Measurements from ENCODE around the gene NKAIN2. TPM values are rescaled to one million over a fixed set of nuclear protein-coding genes. Genes with fewer than 3 reads are reported as not detected.

NKAIN2 gene
- total and polyA plus RNA-seq, 9 of the 15 experiments (the other 6 are each of a cell fraction or from before 2014, with no cell fraction given), result not detected

DNA sequence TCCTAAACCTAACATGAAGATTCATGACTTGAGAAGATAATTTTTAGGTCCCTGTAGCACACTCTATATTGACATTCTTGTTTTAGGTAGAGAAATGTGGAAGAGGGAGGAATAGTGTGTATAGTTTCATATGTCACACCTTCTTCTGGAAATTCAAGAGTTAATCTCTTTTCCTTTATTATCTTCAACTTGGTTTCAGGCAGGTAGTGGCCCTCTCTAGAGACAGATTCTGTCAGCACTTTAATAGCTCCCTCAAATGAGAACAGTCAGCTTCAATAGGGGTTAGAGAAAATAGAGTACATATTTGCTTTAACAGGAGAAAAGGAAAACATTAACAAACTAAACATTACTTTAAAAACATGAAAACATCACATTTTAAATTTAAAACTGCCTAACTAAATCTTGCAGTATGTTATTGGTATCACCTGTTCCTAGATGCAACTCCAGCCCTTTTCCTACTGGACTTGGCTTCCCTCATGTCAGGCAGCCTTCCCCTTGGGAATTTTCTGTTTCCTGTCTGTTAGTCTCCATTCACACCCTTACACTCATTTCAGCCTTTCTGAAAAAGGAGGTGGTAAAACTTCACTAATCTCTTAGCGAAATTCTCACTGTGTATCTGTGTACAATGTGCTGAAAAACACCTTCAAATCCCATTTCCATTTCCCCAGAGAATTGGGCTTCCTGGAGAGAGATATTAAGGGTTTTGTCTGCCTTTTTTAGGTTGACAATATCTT is 966.3 kb downstream of the NKAIN2 start:
- TF ChIP-seq TCFL5 (CRISPR knock-in tag; conservative IDR thresholded peaks at IDR 0.05) (no peak), EHMT2 (IDR thresholded peaks at IDR 0.05) (no peak), ZKSCAN3 (CRISPR knock-in tag; IDR thresholded peaks at IDR 0.05) (no peak), ZNF408 (CRISPR knock-in tag; IDR thresholded peaks at IDR 0.05; ENCODE audit: low read depth) (no peak)
- TF ChIP-seq, protein P1, sequence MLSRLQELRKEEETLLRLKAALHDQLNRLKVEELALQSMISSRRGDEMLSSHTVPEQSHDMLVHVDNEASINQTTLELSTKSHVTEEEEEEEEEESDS (CRISPR knock-in tag; IDR thresholded peaks at IDR 0.05), result no peak
- TF ChIP-seq, protein P2, sequence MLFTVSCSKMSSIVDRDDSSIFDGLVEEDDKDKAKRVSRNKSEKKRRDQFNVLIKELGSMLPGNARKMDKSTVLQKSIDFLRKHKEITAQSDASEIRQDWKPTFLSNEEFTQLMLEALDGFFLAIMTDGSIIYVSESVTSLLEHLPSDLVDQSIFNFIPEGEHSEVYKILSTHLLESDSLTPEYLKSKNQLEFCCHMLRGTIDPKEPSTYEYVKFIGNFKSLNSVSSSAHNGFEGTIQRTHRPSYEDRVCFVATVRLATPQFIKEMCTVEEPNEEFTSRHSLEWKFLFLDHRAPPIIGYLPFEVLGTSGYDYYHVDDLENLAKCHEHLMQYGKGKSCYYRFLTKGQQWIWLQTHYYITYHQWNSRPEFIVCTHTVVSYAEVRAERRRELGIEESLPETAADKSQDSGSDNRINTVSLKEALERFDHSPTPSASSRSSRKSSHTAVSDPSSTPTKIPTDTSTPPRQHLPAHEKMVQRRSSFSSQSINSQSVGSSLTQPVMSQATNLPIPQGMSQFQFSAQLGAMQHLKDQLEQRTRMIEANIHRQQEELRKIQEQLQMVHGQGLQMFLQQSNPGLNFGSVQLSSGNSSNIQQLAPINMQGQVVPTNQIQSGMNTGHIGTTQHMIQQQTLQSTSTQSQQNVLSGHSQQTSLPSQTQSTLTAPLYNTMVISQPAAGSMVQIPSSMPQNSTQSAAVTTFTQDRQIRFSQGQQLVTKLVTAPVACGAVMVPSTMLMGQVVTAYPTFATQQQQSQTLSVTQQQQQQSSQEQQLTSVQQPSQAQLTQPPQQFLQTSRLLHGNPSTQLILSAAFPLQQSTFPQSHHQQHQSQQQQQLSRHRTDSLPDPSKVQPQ (CRISPR knock-in tag; IDR thresholded peaks at IDR 0.05; ENCODE audit: borderline replicate concordance), result no peak
- TF ChIP-seq, protein P3, sequence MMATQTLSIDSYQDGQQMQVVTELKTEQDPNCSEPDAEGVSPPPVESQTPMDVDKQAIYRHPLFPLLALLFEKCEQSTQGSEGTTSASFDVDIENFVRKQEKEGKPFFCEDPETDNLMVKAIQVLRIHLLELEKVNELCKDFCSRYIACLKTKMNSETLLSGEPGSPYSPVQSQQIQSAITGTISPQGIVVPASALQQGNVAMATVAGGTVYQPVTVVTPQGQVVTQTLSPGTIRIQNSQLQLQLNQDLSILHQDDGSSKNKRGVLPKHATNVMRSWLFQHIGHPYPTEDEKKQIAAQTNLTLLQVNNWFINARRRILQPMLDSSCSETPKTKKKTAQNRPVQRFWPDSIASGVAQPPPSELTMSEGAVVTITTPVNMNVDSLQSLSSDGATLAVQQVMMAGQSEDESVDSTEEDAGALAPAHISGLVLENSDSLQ (IDR thresholded peaks at IDR 0.05), result no peak
- H3K4me3 ChIP-seq, result no peak overlapping the region
- H4K20me1 ChIP-seq (replicated peaks; ENCODE audit: control insufficient read depth, insufficient read depth, low read length), result no peaks in the 10 kb centered on the region
- ChIA-PET CTCF (ENCODE audit: low intra/inter-chr PET ratio) (interaction anchor here (0.5 to 0.6 kb wide), 2 partner anchors 503 to 635 kb away, joined by 4 read pairs; no protein-coding TSS in a partner anchor), POLR2A (no interaction called here)
- DNase-seq (ENCODE audit: extremely low read depth in 1 of 4, low spot score in 3 of 4), result no peak
- H3K4me2 ChIP-seq (ENCODE audit: insufficient read depth, low read length), result no peak overlapping the region
- in situ Hi-C loops (cut with MboI), result no loop called here
- WGBS (ENCODE audit: insufficient coverage, low coverage, missing lambda C conversion rate), result 0% methylated on average over 1 of the region's 1 CpG
- intact Hi-C loops (cut with micrococcal nuclease), result no loop called here
- no peaks in the 10 kb centered on the region for H3K36me3 ChIP-seq (ENCODE audit: control insufficient read depth, insufficient read depth, low read length)
- no peaks in the 10 kb centered on the region for H3K9me3 ChIP-seq (replicated peaks; ENCODE audit: control insufficient read depth, insufficient read depth, low read depth, low read length)
- FAIRE-seq, result no peak
- no peak for ATAC-seq
- no peak overlapping the region for H3K27ac ChIP-seq (ENCODE audit: extremely low read depth, low read depth, low read length)
- H3K79me2 ChIP-seq (ENCODE audit: control insufficient read depth, insufficient read depth, low read length), result no peaks in the 10 kb centered on the region
- H3K27me3 ChIP-seq (ENCODE audit: control insufficient read depth in 2 of 2, insufficient read depth in 2 of 2, low read length in 2 of 2), result no peaks in the 10 kb centered on the region
- no peak overlapping the region for H3K9ac ChIP-seq (ENCODE audit: insufficient read depth in 1 of 2, low read depth in 2 of 2, low read length in 2 of 2)
- no peaks in the 10 kb centered on the region for H3K4me1 ChIP-seq (replicated peaks in 1 of 2; ENCODE audit: control insufficient read depth in 2 of 2, insufficient read depth in 2 of 2, low read length in 2 of 2)
- no TSS peak for BruUV-seq (replicated peaks)
- no peaks in the 10 kb centered on the region for H3K9me1 ChIP-seq (ENCODE audit: control insufficient read depth, insufficient read depth, low read length)
- H2AFZ ChIP-seq (ENCODE audit: low read depth, low read length), result no peak overlapping the region
